Osteocyte (in vitro differentiated cells): ENCODE data around the gene CASP10. TPM values are rescaled to one million over a fixed set of nuclear protein-coding genes. Genes with fewer than 3 reads are reported as not detected.

Source experiments
- DNase-seq: peaks from one replicate; pipeline ENCODE4 v3.0.0; 2021; ENCODE audit warnings: mixed read lengths; ENCODE audit not compliant: unreplicated experiment; ENCODE audit errors: extremely low spot score
- H3K27ac Mint-ChIP-seq: one replicate; pipeline ENCODE4 v1.8.0; 2021; ENCODE audit warnings: mild to moderate bottlenecking, mixed read lengths; ENCODE audit not compliant: unreplicated experiment
- H3K27me3 Mint-ChIP-seq: one replicate; pipeline ENCODE4 v1.8.0; 2021; ENCODE audit warnings: mixed read lengths; ENCODE audit not compliant: unreplicated experiment
- H3K36me3 Mint-ChIP-seq: one replicate; pipeline ENCODE4 v1.8.0; 2021; ENCODE audit warnings: mixed read lengths; ENCODE audit not compliant: unreplicated experiment
- H3K4me1 Mint-ChIP-seq: one replicate; pipeline ENCODE4 v1.8.0; 2021; ENCODE audit warnings: mixed read lengths; ENCODE audit not compliant: unreplicated experiment
- H3K4me3 Mint-ChIP-seq: one replicate; pipeline ENCODE4 v1.8.0; 2021; ENCODE audit warnings: mild to moderate bottlenecking, moderate library complexity, mixed read lengths; ENCODE audit not compliant: unreplicated experiment
- H3K9me3 Mint-ChIP-seq: one replicate; pipeline ENCODE4 v1.8.0; 2021; ENCODE audit warnings: mixed read lengths; ENCODE audit not compliant: unreplicated experiment
- total RNA-seq: library from RNA; stranded (reverse); gene quantifications from 2 replicates; pipeline ENCODE4 v1.2.1, GENCODE V29; 2021
- TF ChIP-seq, protein P1 (sequence below): fragments of 200-600 bp; sonication (generic); IDR thresholded peaks from 2 replicates; pipeline ENCODE4 v1.5.0; 2021; ENCODE audit warnings: antibody characterized with exemption, mild to moderate bottlenecking, moderate library complexity

The CASP10 gene
- total RNA-seq, 1 donor from 2014 or later = 0.35 TPM

- Mint-ChIP-seq H3K4me1 (peaks cover 41% of the 10 kb centered on the region), H3K27me3 (no peaks in the 10 kb centered on the region), H3K9me3 (no peaks in the 10 kb centered on the region), H3K27ac (no peak overlapping the region), H3K36me3 (peaks cover 5% of the 10 kb centered on the region), H3K4me3 (no peak overlapping the region)
- DNase-seq = no peak
- TF ChIP-seq, protein P1, sequence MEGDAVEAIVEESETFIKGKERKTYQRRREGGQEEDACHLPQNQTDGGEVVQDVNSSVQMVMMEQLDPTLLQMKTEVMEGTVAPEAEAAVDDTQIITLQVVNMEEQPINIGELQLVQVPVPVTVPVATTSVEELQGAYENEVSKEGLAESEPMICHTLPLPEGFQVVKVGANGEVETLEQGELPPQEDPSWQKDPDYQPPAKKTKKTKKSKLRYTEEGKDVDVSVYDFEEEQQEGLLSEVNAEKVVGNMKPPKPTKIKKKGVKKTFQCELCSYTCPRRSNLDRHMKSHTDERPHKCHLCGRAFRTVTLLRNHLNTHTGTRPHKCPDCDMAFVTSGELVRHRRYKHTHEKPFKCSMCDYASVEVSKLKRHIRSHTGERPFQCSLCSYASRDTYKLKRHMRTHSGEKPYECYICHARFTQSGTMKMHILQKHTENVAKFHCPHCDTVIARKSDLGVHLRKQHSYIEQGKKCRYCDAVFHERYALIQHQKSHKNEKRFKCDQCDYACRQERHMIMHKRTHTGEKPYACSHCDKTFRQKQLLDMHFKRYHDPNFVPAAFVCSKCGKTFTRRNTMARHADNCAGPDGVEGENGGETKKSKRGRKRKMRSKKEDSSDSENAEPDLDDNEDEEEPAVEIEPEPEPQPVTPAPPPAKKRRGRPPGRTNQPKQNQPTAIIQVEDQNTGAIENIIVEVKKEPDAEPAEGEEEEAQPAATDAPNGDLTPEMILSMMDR = no peak
Measured at GRCh38 chr2:201261906-201262305, 79.0 kb downstream of the CASP10 start.

DNA sequence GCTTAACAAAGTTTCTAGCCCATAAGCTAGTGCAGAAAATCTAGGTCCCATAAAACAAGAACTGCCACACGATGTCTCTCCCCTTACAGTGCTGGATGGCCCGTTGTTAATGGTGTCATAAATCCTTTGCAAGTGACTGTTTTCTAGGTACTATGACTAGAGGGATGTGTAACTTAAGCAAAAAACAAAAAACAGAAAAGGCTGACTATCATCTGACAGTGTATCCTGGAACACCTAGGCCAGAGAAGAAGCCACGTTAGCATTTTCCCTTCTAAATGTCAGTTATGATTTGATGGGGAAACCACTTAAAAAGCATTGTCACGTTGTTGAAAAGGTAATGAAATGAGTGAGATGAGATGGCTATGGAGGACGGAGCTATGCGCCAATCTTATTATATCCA is 79.8 kb downstream of the CASP10 start:
- TF ChIP-seq, protein P1 = no peak
- DNase-seq = no peak
- peaks cover 35% of the 10 kb centered on the region for H3K4me1 Mint-ChIP-seq
- H3K9me3 Mint-ChIP-seq = no peaks in the 10 kb centered on the region
- no peak overlapping the region for H3K4me3 Mint-ChIP-seq
- H3K36me3 Mint-ChIP-seq = peaks cover 7% of the 10 kb centered on the region
- no peak overlapping the region for H3K27ac Mint-ChIP-seq
- no peaks in the 10 kb centered on the region for H3K27me3 Mint-ChIP-seq

DNA sequence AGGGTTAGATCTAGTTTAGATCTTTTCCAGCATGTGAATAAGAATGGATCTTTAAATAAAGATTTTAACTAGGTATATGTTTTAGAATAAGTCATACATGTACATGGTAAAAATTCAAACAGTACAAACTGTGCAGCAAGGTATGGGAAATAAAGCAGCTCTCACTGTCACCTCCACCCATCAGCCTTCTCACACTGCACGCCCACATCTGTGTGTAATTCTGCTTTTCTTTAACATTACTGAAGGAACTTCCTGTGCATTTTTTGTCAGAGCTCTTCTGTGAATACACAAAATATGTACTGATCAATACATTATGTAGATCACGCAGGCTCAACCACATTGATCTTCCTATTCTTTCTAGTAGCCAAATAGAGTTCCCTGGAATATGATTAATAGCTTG is 80.8 kb downstream of the CASP10 start:
- no peaks in the 10 kb centered on the region for H3K27me3 Mint-ChIP-seq

GRCh38 chr2:201264472-201265173 is 81.7 kb downstream of the CASP10 start:
- no peak overlapping the region for H3K27ac Mint-ChIP-seq

More for the DNA sequence above, 80.8 kb downstream of the CASP10 start:
- Mint-ChIP-seq H3K4me1 (peaks cover 29% of the 10 kb centered on the region), H3K27ac (no peak overlapping the region), H3K4me3 (no peak overlapping the region), H3K36me3 (peaks cover 8% of the 10 kb centered on the region), H3K9me3 (no peaks in the 10 kb centered on the region)
- TF ChIP-seq, protein P1 = no peak
- no peak for DNase-seq

DNA sequence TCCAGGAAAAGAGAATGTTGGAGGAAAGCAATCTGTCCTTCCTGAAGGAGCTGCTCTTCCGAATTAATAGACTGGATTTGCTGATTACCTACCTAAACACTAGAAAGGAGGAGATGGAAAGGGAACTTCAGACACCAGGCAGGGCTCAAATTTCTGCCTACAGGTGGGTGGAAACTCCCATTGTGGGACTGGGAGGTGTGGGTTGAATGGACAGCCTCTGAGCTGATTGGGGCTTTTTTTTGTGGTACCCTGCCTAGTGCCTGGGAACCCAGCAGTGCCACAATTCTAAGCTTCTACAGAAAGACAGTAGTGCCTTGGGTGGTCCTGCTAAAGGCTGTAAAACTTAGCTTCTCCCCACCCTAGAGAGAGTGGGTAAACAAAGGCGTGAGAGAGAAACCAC is 83.7 kb downstream of the CASP10 start:
- TF ChIP-seq, protein P1 = no peak
- Mint-ChIP-seq H3K36me3 (peaks cover 19% of the 10 kb centered on the region), H3K27ac (no peak overlapping the region), H3K4me3 (no peak overlapping the region), H3K4me1 (peaks cover 14% of the 10 kb centered on the region), H3K9me3 (no peaks in the 10 kb centered on the region), H3K27me3 (no peaks in the 10 kb centered on the region)
- DNase-seq = no peak

More at GRCh38 chr2:201264472-201265173, 81.7 kb downstream of the CASP10 start:
- Mint-ChIP-seq H3K9me3 (no peaks in the 10 kb centered on the region), H3K4me3 (no peak overlapping the region), H3K36me3 (peaks cover 11% of the 10 kb centered on the region), H3K27me3 (no peaks in the 10 kb centered on the region), H3K4me1 (peaks cover 22% of the 10 kb centered on the region)
- no peak for DNase-seq
- TF ChIP-seq, protein P1 = no peak
